Measurements from ENCODE around the gene CLTCL1. TPM values are rescaled to one million over a fixed set of nuclear protein-coding genes. Genes with fewer than 3 reads are reported as not detected.

The CLTCL1 gene
- polyA plus RNA-seq, 3 donors: 1.9 to 5.7 (median 4.8) TPM

- no peak overlapping the region for H3K27ac ChIP-seq (ENCODE audit: low read depth, low read length)
Observed at GRCh38 chr22:19226428-19226827, 65.1 kb downstream of the CLTCL1 start.

GRCh38 chr22:19225560-19225959 lies 66.0 kb downstream of the CLTCL1 start:
- 83 to 91% (median 88%) methylated on average over 3 of the region's 3 CpGs for WGBS, 3 donors
- H3K27ac ChIP-seq (ENCODE audit: low read depth, low read length): no peak overlapping the region

- no peak overlapping the region for H3K27ac ChIP-seq (ENCODE audit: low read depth, low read length)
- WGBS, 3 donors: 93 to 96% (median 96%) methylated on average over 7 of the region's 7 CpGs
Observed at GRCh38 chr22:19224985-19225384, 66.5 kb downstream of the CLTCL1 start.

- 87 to 94% (median 92%) methylated on average over 5 of the region's 5 CpGs for WGBS, 3 donors
- no peak overlapping the region for H3K27ac ChIP-seq (ENCODE audit: low read depth, low read length)
Observed at GRCh38 chr22:19224557-19224956, 67.0 kb downstream of the CLTCL1 start.

- no peak overlapping the region for H3K27ac ChIP-seq (ENCODE audit: low read depth, low read length)
- WGBS, 3 donors: 82 to 84% (median 83%) methylated on average over 6 of the region's 6 CpGs
Observed at GRCh38 chr22:19223617-19224016, 67.9 kb downstream of the CLTCL1 start.

DNA sequence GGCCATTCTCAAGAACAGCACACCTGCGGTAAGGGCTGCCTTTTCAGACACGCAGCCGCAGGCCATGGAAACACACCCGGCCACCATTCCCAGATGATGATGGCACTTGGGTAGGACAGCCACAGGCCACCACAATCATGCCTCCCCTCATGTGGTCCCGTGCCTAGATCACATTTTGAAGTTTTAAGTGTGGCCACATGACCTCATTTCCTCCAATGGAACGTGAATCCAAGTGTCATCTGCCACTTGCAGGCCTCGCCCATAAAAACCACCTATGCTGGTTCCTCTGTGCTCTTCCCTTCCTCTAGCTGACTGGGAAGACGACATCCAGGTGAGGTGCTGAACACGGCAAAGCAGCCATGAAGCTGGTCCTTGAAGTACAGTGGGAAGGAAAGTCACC lies 68.4 kb downstream of the CLTCL1 start:
- WGBS, 3 donors: 85 to 89% (median 88%) methylated on average over 9 of the region's 9 CpGs
- H3K27ac ChIP-seq (ENCODE audit: low read depth, low read length): no peak overlapping the region

DNA sequence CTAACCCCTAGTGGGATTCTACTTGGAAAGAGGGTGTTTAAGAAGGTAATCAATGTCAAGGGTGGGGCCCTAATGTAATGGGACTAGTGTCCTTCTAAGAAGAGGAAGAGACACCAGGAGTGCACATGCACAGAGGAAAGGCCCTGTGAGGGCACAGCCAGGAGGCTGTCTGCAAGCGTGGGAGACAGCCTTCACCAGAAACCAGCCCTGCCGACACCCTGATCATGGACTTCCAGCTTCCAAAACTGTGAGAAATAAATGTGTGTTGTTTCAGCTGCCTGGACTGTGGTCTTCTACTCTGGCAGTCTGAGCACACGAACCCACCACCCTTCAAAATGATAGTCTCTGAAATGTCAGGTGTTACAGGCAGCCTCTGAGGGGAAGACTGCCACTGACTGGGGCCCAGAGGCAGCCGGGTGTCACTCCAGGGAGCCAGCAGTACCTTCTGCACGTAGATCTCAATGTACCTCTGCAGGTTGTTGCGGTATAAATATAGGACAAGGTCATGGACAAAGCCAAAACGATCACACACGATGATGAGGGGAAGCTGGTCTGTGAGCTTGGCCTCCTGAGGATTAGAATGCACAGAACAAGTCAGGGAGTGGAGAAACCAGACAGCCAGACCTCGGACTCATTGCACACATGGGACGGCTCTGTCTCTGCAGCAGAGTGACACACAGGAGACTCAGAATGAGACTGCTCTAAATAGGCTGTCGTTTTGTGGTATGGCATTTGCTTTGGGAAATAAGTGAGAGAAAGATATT lies 69.1 kb downstream of the CLTCL1 start:
- H3K27ac ChIP-seq (ENCODE audit: low read depth, low read length): no peak overlapping the region
- WGBS, 3 donors: 86 to 93% (median 91%) methylated on average over 11 of the region's 11 CpGs

GRCh38 chr22:19220867-19221266 lies 70.7 kb downstream of the CLTCL1 start:
- WGBS, 3 donors: 92 to 95% (median 92%) methylated on average over 3 of the region's 3 CpGs
- H3K27ac ChIP-seq (ENCODE audit: low read depth, low read length): no peak overlapping the region

DNA sequence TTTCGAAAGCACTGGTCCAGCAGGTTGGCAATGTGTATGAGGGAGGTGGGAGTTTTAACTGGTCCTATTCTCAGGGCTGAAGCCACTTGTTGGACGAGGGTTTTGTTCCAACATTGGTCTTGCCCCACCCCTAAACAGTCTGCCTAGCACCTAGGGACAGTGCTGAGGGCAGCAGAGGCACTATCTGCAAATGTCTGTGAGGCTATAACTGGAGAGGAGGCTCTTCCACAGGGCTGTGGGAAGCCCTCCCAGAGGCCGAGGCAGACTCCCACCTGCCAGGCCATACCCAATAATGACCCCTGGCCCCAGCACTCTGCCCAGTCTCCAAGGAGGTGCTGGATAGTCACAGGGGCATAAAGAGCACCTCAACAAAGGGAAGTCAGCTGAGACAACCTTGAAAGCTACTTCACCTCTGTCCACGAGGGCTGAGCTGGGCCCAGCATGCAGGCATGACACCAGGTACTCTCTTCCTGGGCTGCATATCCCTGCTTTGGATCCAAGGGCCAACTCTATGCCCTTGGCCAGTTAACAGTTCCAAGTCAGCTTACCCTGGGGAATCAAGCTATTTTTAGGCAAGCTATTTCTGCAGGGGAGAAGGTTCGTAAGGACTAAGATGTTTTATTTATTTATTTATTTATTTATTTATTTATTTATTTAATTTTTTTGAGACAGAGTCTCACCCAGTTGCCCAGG lies 72.8 kb downstream of the CLTCL1 start:
- no peak overlapping the region for H3K27ac ChIP-seq (ENCODE audit: low read depth, low read length)
- 65 to 68% (median 66%) methylated on average over 5 of the region's 5 CpGs for WGBS, 3 donors

- 84 to 97% (median 94%) methylated on average over 5 of the region's 5 CpGs for WGBS, 3 donors
Observed at GRCh38 chr22:19216579-19216978, 74.9 kb downstream of the CLTCL1 start.

DNA sequence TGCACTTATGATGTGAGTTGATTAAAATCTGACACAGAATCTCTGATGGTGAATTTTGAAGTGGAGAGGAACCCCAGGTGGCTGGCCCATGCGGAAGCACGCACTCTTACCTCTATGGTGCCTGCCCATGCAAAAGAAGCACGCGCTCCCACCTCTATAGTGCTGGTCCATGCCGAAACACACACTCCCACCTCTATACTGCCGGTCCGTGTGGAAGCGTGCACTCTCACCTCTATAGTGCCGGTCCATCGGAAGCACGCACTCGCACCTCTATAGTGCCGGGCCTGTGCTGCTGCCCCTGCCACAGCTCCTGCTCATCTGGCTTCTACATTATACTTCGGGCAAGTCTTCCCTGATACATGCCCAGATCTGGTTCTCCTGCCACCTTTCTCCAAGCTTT lies 76.2 kb downstream of the CLTCL1 start:
- WGBS, 3 donors: 95 to 99% (median 98%) methylated on average over 14 of the region's 14 CpGs
- H3K27ac ChIP-seq (ENCODE audit: low read depth, low read length): no peak overlapping the region

More at GRCh38 chr22:19216579-19216978, 74.9 kb downstream of the CLTCL1 start:
- no peak overlapping the region for H3K27ac ChIP-seq (ENCODE audit: low read depth, low read length)

- WGBS, 3 donors: 78 to 85% (median 84%) methylated on average over 4 of the region's 4 CpGs
- no peak overlapping the region for H3K27ac ChIP-seq (ENCODE audit: low read depth, low read length)
Observed at GRCh38 chr22:19214078-19214473, 77.4 kb downstream of the CLTCL1 start.

DNA sequence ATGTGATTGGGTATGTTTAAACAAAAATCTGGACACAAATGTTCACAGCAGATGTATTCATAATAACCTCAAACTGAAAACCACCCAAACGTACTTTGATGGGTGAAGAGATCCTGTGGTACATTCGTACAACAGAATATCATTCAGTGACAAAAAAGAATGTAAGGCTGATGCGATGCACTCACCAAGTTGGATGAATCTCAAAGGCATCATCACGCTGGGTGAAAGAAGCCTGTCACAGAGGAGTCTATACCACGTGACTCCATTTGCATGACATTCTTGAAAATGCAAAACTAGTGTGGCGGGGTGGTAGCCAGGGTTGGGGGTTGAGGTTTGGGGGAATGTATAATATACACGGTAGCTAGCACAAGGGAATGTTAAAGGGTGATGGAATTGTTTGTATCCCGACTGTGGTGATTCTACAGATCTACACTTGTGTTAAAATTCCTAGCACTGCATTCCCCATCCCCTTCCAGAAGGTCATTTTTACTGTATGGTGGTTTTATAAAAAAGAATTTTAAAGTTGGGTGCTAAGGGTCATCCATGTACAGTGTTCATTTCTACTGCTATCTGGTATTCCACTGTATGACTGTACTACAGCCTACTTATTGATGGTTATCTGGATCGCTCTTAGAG lies 78.0 kb downstream of the CLTCL1 start:
- 71 to 81% (median 79%) methylated on average over 9 of the region's 9 CpGs for WGBS, 3 donors
- H3K27ac ChIP-seq (ENCODE audit: low read depth, low read length): no peak overlapping the region

DNA sequence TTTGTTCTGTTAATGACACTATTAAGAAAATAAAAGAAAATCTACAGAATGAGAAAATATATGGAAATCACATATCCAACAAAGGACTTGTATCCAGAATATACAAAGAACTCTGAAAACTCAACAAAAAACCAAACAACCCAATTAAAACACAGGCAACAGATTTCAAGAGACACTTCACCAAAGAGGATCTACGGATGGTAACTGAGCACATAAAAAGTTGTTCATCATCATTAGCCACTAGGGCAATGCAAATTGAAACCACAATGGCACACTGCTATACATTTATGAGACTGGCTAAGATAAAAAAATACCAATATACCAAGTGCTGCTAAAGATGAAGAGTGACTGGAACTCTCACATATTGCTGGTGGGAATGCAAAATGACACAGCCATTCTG lies 78.5 kb downstream of the CLTCL1 start:
- H3K27ac ChIP-seq (ENCODE audit: low read depth, low read length): no peak overlapping the region
- 91 to 93% (median 92%) methylated on average over 1 of the region's 1 CpG for WGBS, 3 donors

- H3K27ac ChIP-seq (ENCODE audit: low read depth, low read length): no peak overlapping the region
- WGBS, 3 donors: 89 to 100% (median 98%) methylated on average over 1 of the region's 1 CpG
Observed at GRCh38 chr22:19212302-19212870, 79.1 kb downstream of the CLTCL1 start.

DNA sequence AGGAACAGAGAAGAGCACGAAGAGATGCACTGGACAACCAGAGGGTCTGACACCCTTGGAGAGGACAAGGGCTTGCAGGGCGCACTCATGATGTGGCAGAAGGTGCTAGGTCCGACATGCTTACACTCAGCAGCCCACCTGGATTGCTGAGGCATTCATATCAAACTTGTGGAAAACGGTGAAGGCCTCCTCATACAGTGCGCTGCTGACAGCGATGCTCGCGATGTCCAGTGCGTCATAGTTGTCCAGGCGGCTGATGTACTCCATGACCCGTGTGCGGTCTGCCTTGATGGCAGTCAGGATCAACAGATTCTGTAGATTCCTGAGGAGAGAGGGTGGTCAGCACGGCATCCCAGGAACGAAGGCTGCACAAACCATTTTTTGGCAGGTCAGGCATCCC lies 81.3 kb downstream of the CLTCL1 start:
- WGBS, 3 donors: 95 to 97% (median 95%) methylated on average over 14 of the region's 14 CpGs
- H3K27ac ChIP-seq (ENCODE audit: low read depth, low read length): no peak overlapping the region

- WGBS, 3 donors: 75 to 79% (median 76%) methylated on average over 4 of the region's 4 CpGs
Observed at GRCh38 chr22:19208287-19208847, 83.2 kb downstream of the CLTCL1 start.

DNA sequence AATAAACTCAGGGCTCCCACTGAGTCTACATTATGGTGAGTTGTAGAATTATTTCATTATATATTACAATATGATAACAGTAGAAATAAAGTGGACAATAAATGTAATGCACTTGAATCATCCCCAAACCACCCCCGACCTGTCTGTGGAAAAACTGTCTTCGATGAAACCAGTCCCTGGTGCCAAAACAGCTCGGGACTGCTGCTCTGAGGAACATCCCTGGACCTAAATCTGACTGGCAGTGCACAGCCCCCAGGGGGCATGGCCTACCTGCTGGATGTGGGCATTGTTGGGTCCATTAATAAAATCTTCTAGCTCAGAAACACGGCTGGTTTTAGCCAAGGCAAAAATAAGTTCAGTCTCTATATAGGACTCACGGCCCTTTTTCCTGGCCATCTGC lies 83.6 kb downstream of the CLTCL1 start:
- WGBS, 3 donors: 82 to 85% (median 82%) methylated on average over 5 of the region's 5 CpGs
- no peak overlapping the region for H3K27ac ChIP-seq (ENCODE audit: low read depth, low read length)

More at GRCh38 chr22:19208287-19208847, 83.2 kb downstream of the CLTCL1 start:
- no peak overlapping the region for H3K27ac ChIP-seq (ENCODE audit: low read depth, low read length)

GRCh38 chr22:19207401-19207808 lies 84.1 kb downstream of the CLTCL1 start:
- WGBS, 3 donors: 85 to 90% (median 88%) methylated on average over 9 of the region's 9 CpGs
- no peak overlapping the region for H3K27ac ChIP-seq (ENCODE audit: low read depth, low read length)
